HG03442 (cell line): ENCODE measurements around the gene UBL5.

Source experiments
- ATAC-seq: cut with Tn5 transposase; IDR thresholded peaks from one replicate; pipeline ENCODE4 v1.9.1; 2021; ENCODE audit warnings: mild to moderate bottlenecking, moderate library complexity; ENCODE audit not compliant: unreplicated experiment

Gene UBL5

DNA sequence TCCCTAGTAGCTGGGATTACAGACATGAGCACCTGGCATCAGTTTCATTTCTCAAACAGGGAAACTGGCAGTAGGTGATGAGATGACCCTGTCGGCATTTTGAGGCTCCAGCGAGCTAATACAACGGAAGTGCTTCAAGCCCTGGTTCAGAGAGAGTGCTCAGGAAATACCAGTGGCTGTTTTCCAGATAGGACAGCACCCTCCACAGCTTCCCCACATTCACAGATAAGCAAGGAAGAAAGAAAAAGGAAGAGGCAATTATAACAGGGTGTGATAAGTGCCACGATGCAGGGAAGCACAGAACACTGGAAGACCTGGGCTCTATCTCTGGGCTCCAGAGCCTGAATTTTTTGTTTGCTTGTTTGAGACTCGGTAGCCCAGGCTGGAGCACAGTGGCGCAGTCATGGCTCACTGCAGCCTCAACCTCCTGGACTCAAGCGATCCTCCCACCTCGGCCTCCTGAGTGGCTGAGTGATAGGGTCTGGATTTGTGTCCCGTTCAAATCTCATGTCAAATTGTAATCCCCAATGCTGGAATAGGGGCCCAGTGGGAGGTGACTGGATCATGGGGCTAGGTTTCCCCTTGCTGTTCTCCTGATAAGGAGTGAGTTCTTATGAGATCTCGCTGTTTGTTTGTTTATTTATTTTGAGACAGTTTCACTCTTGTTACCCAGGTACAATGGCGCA is 50.9 kb downstream of the UBL5 start:
- no peak for ATAC-seq
